ENCODE data around the gene GPR25.

GRCh38 chr1:200916152-200916551 is 43.4 kb downstream of the GPR25 start:
- TF ChIP-seq, protein P1, sequence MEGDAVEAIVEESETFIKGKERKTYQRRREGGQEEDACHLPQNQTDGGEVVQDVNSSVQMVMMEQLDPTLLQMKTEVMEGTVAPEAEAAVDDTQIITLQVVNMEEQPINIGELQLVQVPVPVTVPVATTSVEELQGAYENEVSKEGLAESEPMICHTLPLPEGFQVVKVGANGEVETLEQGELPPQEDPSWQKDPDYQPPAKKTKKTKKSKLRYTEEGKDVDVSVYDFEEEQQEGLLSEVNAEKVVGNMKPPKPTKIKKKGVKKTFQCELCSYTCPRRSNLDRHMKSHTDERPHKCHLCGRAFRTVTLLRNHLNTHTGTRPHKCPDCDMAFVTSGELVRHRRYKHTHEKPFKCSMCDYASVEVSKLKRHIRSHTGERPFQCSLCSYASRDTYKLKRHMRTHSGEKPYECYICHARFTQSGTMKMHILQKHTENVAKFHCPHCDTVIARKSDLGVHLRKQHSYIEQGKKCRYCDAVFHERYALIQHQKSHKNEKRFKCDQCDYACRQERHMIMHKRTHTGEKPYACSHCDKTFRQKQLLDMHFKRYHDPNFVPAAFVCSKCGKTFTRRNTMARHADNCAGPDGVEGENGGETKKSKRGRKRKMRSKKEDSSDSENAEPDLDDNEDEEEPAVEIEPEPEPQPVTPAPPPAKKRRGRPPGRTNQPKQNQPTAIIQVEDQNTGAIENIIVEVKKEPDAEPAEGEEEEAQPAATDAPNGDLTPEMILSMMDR (IDR thresholded peaks at IDR 0.05; ENCODE audit: insufficient read depth, low read depth, low read length) = no peak
- TF ChIP-seq EZH2 (IDR thresholded peaks at IDR 0.05; ENCODE audit: insufficient read depth, low read length) = no peak

Data from astrocyte (in vitro differentiated cells and primary cell).